Measurements from ENCODE around the gene L1CAM. TPM values are rescaled to one million over a fixed set of nuclear protein-coding genes. Genes with fewer than 3 reads are reported as not detected.

L1CAM gene
- total RNA-seq, 2 donors from 2014 or later: 6.3 to 7.0 TPM

- no peak overlapping the region for H3K4me3 ChIP-seq
- no peak overlapping the region for H3K27ac ChIP-seq
- H3K4me1 ChIP-seq: no peaks in the 10 kb centered on the region
- no peak for DNase-seq (ENCODE audit: low spot score)
- no peaks in the 10 kb centered on the region for H3K9me3 ChIP-seq
- no peaks in the 10 kb centered on the region for H3K27me3 ChIP-seq
- TF ChIP-seq CTCF (IDR thresholded peaks at IDR 0.05): no peak
- H3K36me3 ChIP-seq: no peaks in the 10 kb centered on the region
Measured at GRCh38 chrX:153853180-153853901, 32.6 kb downstream of the L1CAM start.

- Histone ChIP-seq H3K27me3 (peaks cover 0 to 3% of the 10 kb centered on the region in 2 donors), H3K36me3 (no peaks in the 10 kb centered on the region), H3K9me3 (no peaks in the 10 kb centered on the region), H3K27ac (no peak overlapping the region), H3K4me3 (no peak overlapping the region), H3K4me1 (no peaks in the 10 kb centered on the region)
- DNase-seq (ENCODE audit: low spot score): no peak
- no peak for TF ChIP-seq CTCF (IDR thresholded peaks at IDR 0.05)
Measured at GRCh38 chrX:153851981-153852380, 34.0 kb downstream of the L1CAM start.

GRCh38 chrX:153848325-153848724, 37.6 kb downstream of the L1CAM start:
- H3K27ac ChIP-seq: no peak overlapping the region
- no peak for DNase-seq (ENCODE audit: low spot score)
- no peaks in the 10 kb centered on the region for H3K4me1 ChIP-seq
- no peaks in the 10 kb centered on the region for H3K36me3 ChIP-seq
- H3K4me3 ChIP-seq: no peak overlapping the region
- peaks cover 0 to 3% of the 10 kb centered on the region in 2 donors for H3K27me3 ChIP-seq
- H3K9me3 ChIP-seq: no peaks in the 10 kb centered on the region
- no peak for TF ChIP-seq CTCF (IDR thresholded peaks at IDR 0.05)

- TF ChIP-seq CTCF (IDR thresholded peaks at IDR 0.05): no peak
- Histone ChIP-seq H3K36me3 (no peaks in the 10 kb centered on the region), H3K27me3 (peaks cover 0 to 3% of the 10 kb centered on the region in 2 donors), H3K9me3 (no peaks in the 10 kb centered on the region), H3K27ac (no peak overlapping the region), H3K4me1 (no peaks in the 10 kb centered on the region), H3K4me3 (no peak overlapping the region)
- DNase-seq (ENCODE audit: low spot score): no peak
Measured at GRCh38 chrX:153845842-153846241, 40.1 kb downstream of the L1CAM start.

GRCh38 chrX:153845195-153845594, 40.8 kb downstream of the L1CAM start:
- peaks cover 0 to 3% of the 10 kb centered on the region in 2 donors for H3K27me3 ChIP-seq
- H3K9me3 ChIP-seq: no peaks in the 10 kb centered on the region
- DNase-seq (ENCODE audit: low spot score): no peak
- no peak for TF ChIP-seq CTCF (IDR thresholded peaks at IDR 0.05)
- no peaks in the 10 kb centered on the region for H3K4me1 ChIP-seq
- no peak overlapping the region for H3K27ac ChIP-seq
- H3K4me3 ChIP-seq: no peak overlapping the region
- no peaks in the 10 kb centered on the region for H3K36me3 ChIP-seq
